SK-N-MC (cell line): Measurements from ENCODE around the gene RPIA.
"Not testable (repeated sequence)": the region's sequence is repeated elsewhere in the genome, so short reads cannot be mapped to it uniquely, and the experiment has no call there.

Experiments
- EZH2 ChIP-seq: fragments of 200-600 bp; sonication (generic); IDR thresholded peaks from one replicate; pipeline ENCODE4 v1.6.1; 2017; ENCODE audit warnings: antibody characterized with exemption
- POLR2AphosphoS5 ChIP-seq: IDR thresholded peaks from 2 replicates; pipeline ENCODE4 v1.6.1; 2012; ENCODE audit warnings: mild to moderate bottlenecking, low read depth, low read length, borderline replicate concordance

GRCh38 chr2:88789213-88789612 is 97.7 kb downstream of the RPIA start:
- not testable (repeated sequence) for TF ChIP-seq EZH2, POLR2AphosphoS5
